Left ventricle myocardium inferior (tissue), 1 donor: Measurements from ENCODE around the gene TBC1D14. TPM values are rescaled to one million over a fixed set of nuclear protein-coding genes. Genes with fewer than 3 reads are reported as not detected.

Experiments
- DNase-seq: peaks from one replicate; pipeline ENCODE4 v3.0.0-alpha.2; 2020
- H3K27ac ChIP-seq: fragments of 200-600 bp; replicated peaks from 2 replicates; pipeline ENCODE4 v1.8.0; 2021
- H3K27me3 ChIP-seq: fragments of 200-600 bp; 2 replicates; pipeline ENCODE4 v1.8.0; 2021; ENCODE audit warnings: low read depth
- H3K36me3 ChIP-seq: fragments of 200-600 bp; 2 replicates; pipeline ENCODE4 v1.8.0; 2021
- H3K4me1 ChIP-seq: fragments of 200-600 bp; 2 replicates; pipeline ENCODE4 v1.8.0; 2021
- H3K4me3 ChIP-seq: fragments of 200-600 bp; 2 replicates; pipeline ENCODE4 v1.8.0; 2021; ENCODE audit warnings: mild to moderate bottlenecking, moderate library complexity
- H3K9me3 ChIP-seq: fragments of 200-600 bp; replicated peaks from 2 replicates; pipeline ENCODE4 v1.8.0; 2021
- CTCF ChIP-seq: fragments of 200-600 bp; IDR thresholded peaks from 2 replicates; pipeline ENCODE4 v1.8.0; 2021; ENCODE audit warnings: antibody characterized with exemption, mild to moderate bottlenecking, borderline replicate concordance
- intact Hi-C: fragments of 100-400 bp; cut with micrococcal nuclease; formaldehyde crosslinking; loops from one replicate; pipeline ENCODE4 v1.11.0; 2022
- total RNA-seq: library from RNA; stranded (reverse); fragmentation: NEBNext Ultra II Directional; extraction: Animal tissue kit (Norgen Biotek cat#: 25700); gene quantifications from one replicate; pipeline ENCODE4 v1.2.1, GENCODE V29; 2021
- donor health status: DM: no; HTN: yes; CAD: no; lungs with severe emphysema.

The TBC1D14 gene
- total RNA-seq, 1 donor from 2014 or later, result 36.1 TPM

GRCh38 chr4:7023901-7024300 is 114.3 kb downstream of the TBC1D14 start:
- Histone ChIP-seq H3K4me1 (no peaks in the 10 kb centered on the region), H3K27ac (no peak overlapping the region), H3K27me3 (no peaks in the 10 kb centered on the region), H3K36me3 (peaks cover 54% of the 10 kb centered on the region), H3K9me3 (no peaks in the 10 kb centered on the region), H3K4me3 (no peak overlapping the region)
- intact Hi-C loops, result no loop called here
- no peak for TF ChIP-seq CTCF
- no peak for DNase-seq

- no peak for TF ChIP-seq CTCF
- intact Hi-C loops, result no loop called here
- no peak for DNase-seq
- H3K4me1 ChIP-seq, result no peaks in the 10 kb centered on the region
- H3K27me3 ChIP-seq, result no peaks in the 10 kb centered on the region
- H3K9me3 ChIP-seq, result no peaks in the 10 kb centered on the region
- H3K27ac ChIP-seq, result no peak overlapping the region
- peaks cover 59% of the 10 kb centered on the region for H3K36me3 ChIP-seq
- H3K4me3 ChIP-seq, result no peak overlapping the region
These were observed 114.8 kb downstream of the TBC1D14 start for GRCh38 chr4:7024336-7024890.

- no peaks in the 10 kb centered on the region for H3K9me3 ChIP-seq
- intact Hi-C loops, result no loop called here
- H3K36me3 ChIP-seq, result peaks cover 64% of the 10 kb centered on the region
- H3K4me3 ChIP-seq, result no peak overlapping the region
- DNase-seq, result no peak
- H3K4me1 ChIP-seq, result no peaks in the 10 kb centered on the region
- no peaks in the 10 kb centered on the region for H3K27me3 ChIP-seq
- TF ChIP-seq CTCF, result no peak
- no peak overlapping the region for H3K27ac ChIP-seq
These were observed 115.5 kb downstream of the TBC1D14 start for GRCh38 chr4:7025040-7025602.

- H3K9me3 ChIP-seq, result no peaks in the 10 kb centered on the region
- peaks cover 71% of the 10 kb centered on the region for H3K36me3 ChIP-seq
- no peak overlapping the region for H3K27ac ChIP-seq
- no peaks in the 10 kb centered on the region for H3K27me3 ChIP-seq
- no peak overlapping the region for H3K4me3 ChIP-seq
- no peaks in the 10 kb centered on the region for H3K4me1 ChIP-seq
- intact Hi-C loops, result no loop called here
- no peak for TF ChIP-seq CTCF
- no peak for DNase-seq
These were observed 116.5 kb downstream of the TBC1D14 start for GRCh38 chr4:7026107-7026506.

- DNase-seq, result no peak
- intact Hi-C loops, result no loop called here
- H3K4me3 ChIP-seq, result no peak overlapping the region
- no peaks in the 10 kb centered on the region for H3K27me3 ChIP-seq
- no peaks in the 10 kb centered on the region for H3K9me3 ChIP-seq
- no peaks in the 10 kb centered on the region for H3K4me1 ChIP-seq
- no peak for TF ChIP-seq CTCF
- peaks cover 80% of the 10 kb centered on the region for H3K36me3 ChIP-seq
- H3K27ac ChIP-seq, result no peak overlapping the region
These were observed 117.7 kb downstream of the TBC1D14 start for GRCh38 chr4:7027284-7027683.
